ENCODE results near the gene GSTA3.
"Not testable (repeated sequence)": the region's sequence is repeated elsewhere in the genome, so short reads cannot be mapped to it uniquely, and the experiment has no call there.

Gene GSTA3

GRCh38 chr6:52893803-52894202, 15.7 kb downstream of the GSTA3 start:
- Histone ChIP-seq H3K9me3 (ENCODE audit: control insufficient read depth, insufficient read depth, low read length) (peaks cover 3% of the 10 kb centered on the region; the same call in 1 of the 2 replicates), H3K9ac (ENCODE audit: low read depth, low read length) (no peak overlapping the region), H3K36me3 (ENCODE audit: insufficient read depth, low read length) (no peaks in the 10 kb centered on the region), H3K4me1 (ENCODE audit: insufficient read depth, low read length) (no peaks in the 10 kb centered on the region)

- Histone ChIP-seq H3K9me3 (ENCODE audit: control insufficient read depth, insufficient read depth, low read length) (peaks cover 3% of the 10 kb centered on the region; the same call in 1 of the 2 replicates), H3K9ac (ENCODE audit: low read depth, low read length) (no peak overlapping the region), H3K4me1 (ENCODE audit: insufficient read depth, low read length) (no peaks in the 10 kb centered on the region), H3K36me3 (ENCODE audit: insufficient read depth, low read length) (no peaks in the 10 kb centered on the region)
These were observed 16.3 kb downstream of the GSTA3 start for GRCh38 chr6:52893221-52893620.

- H3K9me3 ChIP-seq (ENCODE audit: control insufficient read depth, insufficient read depth, low read length): no peaks in the 10 kb centered on the region
- no peak overlapping the region for H3K9ac ChIP-seq (ENCODE audit: low read depth, low read length)
- no peaks in the 10 kb centered on the region for H3K4me1 ChIP-seq (ENCODE audit: insufficient read depth, low read length)
- H3K36me3 ChIP-seq (ENCODE audit: insufficient read depth, low read length): no peaks in the 10 kb centered on the region
These were observed 19.5 kb downstream of the GSTA3 start for GRCh38 chr6:52890018-52890417.

GRCh38 chr6:52887910-52888524, 21.5 kb downstream of the GSTA3 start:
- no peaks in the 10 kb centered on the region for H3K4me1 ChIP-seq (ENCODE audit: insufficient read depth, low read length)
- no peaks in the 10 kb centered on the region for H3K9me3 ChIP-seq (ENCODE audit: control insufficient read depth, insufficient read depth, low read length)
- no peak overlapping the region for H3K9ac ChIP-seq (ENCODE audit: low read depth, low read length)
- no peaks in the 10 kb centered on the region for H3K36me3 ChIP-seq (ENCODE audit: insufficient read depth, low read length)

- H3K36me3 ChIP-seq (ENCODE audit: insufficient read depth, low read length): no peaks in the 10 kb centered on the region
- no peaks in the 10 kb centered on the region for H3K9me3 ChIP-seq (ENCODE audit: control insufficient read depth, insufficient read depth, low read length)
- H3K9ac ChIP-seq (ENCODE audit: low read depth, low read length): peak overlapping the region; percentile 60
- H3K4me1 ChIP-seq (ENCODE audit: insufficient read depth, low read length): no peaks in the 10 kb centered on the region
These were observed 27.3 kb downstream of the GSTA3 start for GRCh38 chr6:52881996-52882841.

GRCh38 chr6:52881662-52881995, 27.9 kb downstream of the GSTA3 start:
- Histone ChIP-seq H3K9ac (ENCODE audit: low read depth, low read length) (no peak overlapping the region; the same call in 1 of the 2 replicates), H3K9me3 (ENCODE audit: control insufficient read depth, insufficient read depth, low read length) (no peaks in the 10 kb centered on the region), H3K36me3 (ENCODE audit: insufficient read depth, low read length) (no peaks in the 10 kb centered on the region), H3K4me1 (ENCODE audit: insufficient read depth, low read length) (no peaks in the 10 kb centered on the region)

- H3K9ac ChIP-seq (ENCODE audit: low read depth, low read length): no peak overlapping the region
- no peaks in the 10 kb centered on the region for H3K36me3 ChIP-seq (ENCODE audit: insufficient read depth, low read length)
- H3K9me3 ChIP-seq (ENCODE audit: control insufficient read depth, insufficient read depth, low read length): no peaks in the 10 kb centered on the region
- H3K4me1 ChIP-seq (ENCODE audit: insufficient read depth, low read length): no peaks in the 10 kb centered on the region
These were observed 31.7 kb downstream of the GSTA3 start for GRCh38 chr6:52877786-52878185.

GRCh38 chr6:52877168-52877567, 32.3 kb downstream of the GSTA3 start:
- no peaks in the 10 kb centered on the region for H3K9me3 ChIP-seq (ENCODE audit: control insufficient read depth, insufficient read depth, low read length)
- no peaks in the 10 kb centered on the region for H3K36me3 ChIP-seq (ENCODE audit: insufficient read depth, low read length)
- H3K4me1 ChIP-seq (ENCODE audit: insufficient read depth, low read length): no peaks in the 10 kb centered on the region
- no peak overlapping the region for H3K9ac ChIP-seq (ENCODE audit: low read depth, low read length)

GRCh38 chr6:52876056-52876787, 33.3 kb downstream of the GSTA3 start:
- Histone ChIP-seq H3K4me1 (ENCODE audit: insufficient read depth, low read length) (no peaks in the 10 kb centered on the region), H3K36me3 (ENCODE audit: insufficient read depth, low read length) (no peaks in the 10 kb centered on the region), H3K9me3 (ENCODE audit: control insufficient read depth, insufficient read depth, low read length) (no peaks in the 10 kb centered on the region), H3K9ac (ENCODE audit: low read depth, low read length) (no peak overlapping the region)

GRCh38 chr6:52872031-52872430, 37.5 kb downstream of the GSTA3 start:
- no peaks in the 10 kb centered on the region for H3K9me3 ChIP-seq (ENCODE audit: control insufficient read depth, insufficient read depth, low read length)
- H3K4me1 ChIP-seq (ENCODE audit: insufficient read depth, low read length): no peaks in the 10 kb centered on the region
- H3K36me3 ChIP-seq (ENCODE audit: insufficient read depth, low read length): no peaks in the 10 kb centered on the region
- H3K9ac ChIP-seq (ENCODE audit: low read depth, low read length): no peak overlapping the region

GRCh38 chr6:52871621-52872020, 37.9 kb downstream of the GSTA3 start:
- no peaks in the 10 kb centered on the region for H3K36me3 ChIP-seq (ENCODE audit: insufficient read depth, low read length)
- H3K4me1 ChIP-seq (ENCODE audit: insufficient read depth, low read length): no peaks in the 10 kb centered on the region
- H3K9me3 ChIP-seq (ENCODE audit: control insufficient read depth, insufficient read depth, low read length): no peaks in the 10 kb centered on the region
- no peak overlapping the region for H3K9ac ChIP-seq (ENCODE audit: low read depth, low read length)

GRCh38 chr6:52870335-52871091, 39.0 kb downstream of the GSTA3 start:
- not testable (repeated sequence) for H3K9ac ChIP-seq (ENCODE audit: low read depth, low read length)

GRCh38 chr6:52868899-52869298, 40.6 kb downstream of the GSTA3 start:
- not testable (repeated sequence) for H3K9me3 ChIP-seq (ENCODE audit: control insufficient read depth, insufficient read depth, low read length); H3K36me3 ChIP-seq (ENCODE audit: insufficient read depth, low read length); H3K9ac ChIP-seq (ENCODE audit: low read depth, low read length); H3K4me1 ChIP-seq (ENCODE audit: insufficient read depth, low read length)

More at GRCh38 chr6:52870335-52871091, 39.0 kb downstream of the GSTA3 start:
- H3K4me1 ChIP-seq (ENCODE audit: insufficient read depth, low read length); H3K36me3 ChIP-seq (ENCODE audit: insufficient read depth, low read length); H3K9me3 ChIP-seq (ENCODE audit: control insufficient read depth, insufficient read depth, low read length): not testable (repeated sequence)

- Histone ChIP-seq H3K4me1 (ENCODE audit: insufficient read depth, low read length) (no peaks in the 10 kb centered on the region), H3K9ac (ENCODE audit: low read depth, low read length) (no peak overlapping the region), H3K36me3 (ENCODE audit: insufficient read depth, low read length) (no peaks in the 10 kb centered on the region), H3K9me3 (ENCODE audit: control insufficient read depth, insufficient read depth, low read length) (no peaks in the 10 kb centered on the region)
These were observed 41.3 kb downstream of the GSTA3 start for GRCh38 chr6:52868240-52868639.
